Measurements from ENCODE around the gene HMMR.

HMMR gene

GRCh38 chr5:163463063-163463435, 2.6 kb downstream of the HMMR start:
- H3K36me3 Mint-ChIP-seq (ENCODE audit: insufficient read depth), result peaks cover 28% of the 10 kb centered on the region
- no peaks in the 10 kb centered on the region for H3K9me3 Mint-ChIP-seq
- ATAC-seq (replicated peaks; ENCODE audit: extremely low read depth, poor library complexity, severe bottlenecking) (no peak), DNase-seq (ENCODE audit: low spot score in 2 of 2) (no peak)
- no peak overlapping the region for H3K27ac Mint-ChIP-seq (ENCODE audit: low read depth)
- no peaks in the 10 kb centered on the region for H3K27me3 Mint-ChIP-seq
- H3K4me3 Mint-ChIP-seq, result no peak overlapping the region
- H3K4me1 Mint-ChIP-seq, result peaks cover 20% of the 10 kb centered on the region

GRCh38 chr5:163467682-163468081, 7.2 kb downstream of the HMMR start:
- ATAC-seq (replicated peaks; ENCODE audit: extremely low read depth, poor library complexity, severe bottlenecking) (no peak), DNase-seq (ENCODE audit: low spot score in 2 of 2) (no peak)
- Mint-ChIP-seq H3K9me3 (no peaks in the 10 kb centered on the region), H3K27me3 (no peaks in the 10 kb centered on the region), H3K4me3 (no peak overlapping the region), H3K36me3 (ENCODE audit: insufficient read depth) (peaks cover 6% of the 10 kb centered on the region), H3K4me1 (no peaks in the 10 kb centered on the region), H3K27ac (ENCODE audit: low read depth) (no peak overlapping the region)

GRCh38 chr5:163473635-163474243, 13.3 kb downstream of the HMMR start:
- Mint-ChIP-seq H3K27ac (ENCODE audit: low read depth) (no peak overlapping the region), H3K36me3 (ENCODE audit: insufficient read depth) (peaks cover 4% of the 10 kb centered on the region), H3K27me3 (no peaks in the 10 kb centered on the region), H3K9me3 (no peaks in the 10 kb centered on the region), H3K4me1 (no peaks in the 10 kb centered on the region), H3K4me3 (no peak overlapping the region)
- peak; percentile 70 for ATAC-seq (replicated peaks; ENCODE audit: extremely low read depth, poor library complexity, severe bottlenecking)
- DNase-seq (ENCODE audit: low spot score in 2 of 2), result no peak

GRCh38 chr5:163475411-163475810, 15.0 kb downstream of the HMMR start:
- DNase-seq (ENCODE audit: low spot score in 2 of 2), result no peak
- Mint-ChIP-seq H3K4me3 (no peak overlapping the region), H3K27ac (ENCODE audit: low read depth) (no peak overlapping the region), H3K36me3 (ENCODE audit: insufficient read depth) (peaks cover 3% of the 10 kb centered on the region), H3K4me1 (no peaks in the 10 kb centered on the region), H3K27me3 (no peaks in the 10 kb centered on the region), H3K9me3 (no peaks in the 10 kb centered on the region)
- ATAC-seq (replicated peaks; ENCODE audit: extremely low read depth, poor library complexity, severe bottlenecking), result no peak

GRCh38 chr5:163478126-163478981, 17.9 kb downstream of the HMMR start:
- Mint-ChIP-seq H3K9me3 (no peaks in the 10 kb centered on the region), H3K4me3 (no peak overlapping the region), H3K27me3 (no peaks in the 10 kb centered on the region), H3K27ac (ENCODE audit: low read depth) (peak overlapping the region; percentile 7), H3K4me1 (no peaks in the 10 kb centered on the region), H3K36me3 (ENCODE audit: insufficient read depth) (peaks cover 3% of the 10 kb centered on the region)
- DNase-seq (ENCODE audit: low spot score in 2 of 2), result no peak
- ATAC-seq (replicated peaks; ENCODE audit: extremely low read depth, poor library complexity, severe bottlenecking), result no peak

GRCh38 chr5:163478982-163479271, 18.5 kb downstream of the HMMR start:
- Mint-ChIP-seq H3K27ac (ENCODE audit: low read depth) (peak overlapping the region; percentile 7), H3K4me1 (no peaks in the 10 kb centered on the region), H3K27me3 (no peaks in the 10 kb centered on the region), H3K9me3 (no peaks in the 10 kb centered on the region), H3K4me3 (no peak overlapping the region), H3K36me3 (ENCODE audit: insufficient read depth) (peaks cover 3% of the 10 kb centered on the region)
- ATAC-seq (replicated peaks; ENCODE audit: extremely low read depth, poor library complexity, severe bottlenecking) (no peak), DNase-seq (ENCODE audit: low spot score in 2 of 2) (no peak)

- Mint-ChIP-seq H3K4me3 (no peak overlapping the region), H3K27me3 (no peaks in the 10 kb centered on the region), H3K9me3 (no peaks in the 10 kb centered on the region), H3K4me1 (no peaks in the 10 kb centered on the region), H3K27ac (ENCODE audit: low read depth) (no peak overlapping the region), H3K36me3 (ENCODE audit: insufficient read depth) (peaks cover 4% of the 10 kb centered on the region)
- ATAC-seq (replicated peaks; ENCODE audit: extremely low read depth, poor library complexity, severe bottlenecking), result no peak
- no peak for DNase-seq (ENCODE audit: low spot score in 2 of 2)
Measured at GRCh38 chr5:163489055-163489744, 28.8 kb downstream of the HMMR start.

GRCh38 chr5:163489745-163490075, 29.3 kb downstream of the HMMR start:
- Mint-ChIP-seq H3K36me3 (ENCODE audit: insufficient read depth) (peaks cover 4% of the 10 kb centered on the region), H3K27me3 (no peaks in the 10 kb centered on the region), H3K4me3 (no peak overlapping the region), H3K9me3 (no peaks in the 10 kb centered on the region), H3K27ac (ENCODE audit: low read depth) (no peak overlapping the region), H3K4me1 (no peaks in the 10 kb centered on the region)
- ATAC-seq (replicated peaks; ENCODE audit: extremely low read depth, poor library complexity, severe bottlenecking) (no peak), DNase-seq (ENCODE audit: low spot score in 2 of 2) (no peak)

- DNase-seq (ENCODE audit: low spot score in 2 of 2) (no peak), ATAC-seq (replicated peaks; ENCODE audit: extremely low read depth, poor library complexity, severe bottlenecking) (no peak)
- H3K36me3 Mint-ChIP-seq (ENCODE audit: insufficient read depth), result peaks cover 3% of the 10 kb centered on the region
- no peak overlapping the region for H3K27ac Mint-ChIP-seq (ENCODE audit: low read depth)
- no peaks in the 10 kb centered on the region for H3K9me3 Mint-ChIP-seq
- no peaks in the 10 kb centered on the region for H3K27me3 Mint-ChIP-seq
- no peak overlapping the region for H3K4me3 Mint-ChIP-seq
- no peaks in the 10 kb centered on the region for H3K4me1 Mint-ChIP-seq
Measured at GRCh38 chr5:163496286-163496685, 35.9 kb downstream of the HMMR start.

- no peaks in the 10 kb centered on the region for H3K4me1 Mint-ChIP-seq
- H3K9me3 Mint-ChIP-seq, result no peaks in the 10 kb centered on the region
- H3K36me3 Mint-ChIP-seq (ENCODE audit: insufficient read depth), result peaks cover 3% of the 10 kb centered on the region
- DNase-seq (ENCODE audit: low spot score in 2 of 2) (no peak), ATAC-seq (replicated peaks; ENCODE audit: extremely low read depth, poor library complexity, severe bottlenecking) (no peak)
- no peak overlapping the region for H3K4me3 Mint-ChIP-seq
- H3K27me3 Mint-ChIP-seq, result no peaks in the 10 kb centered on the region
- no peak overlapping the region for H3K27ac Mint-ChIP-seq (ENCODE audit: low read depth)
Measured at GRCh38 chr5:163497315-163497714, 36.9 kb downstream of the HMMR start.

- DNase-seq (ENCODE audit: low spot score in 2 of 2) (no peak), ATAC-seq (replicated peaks; ENCODE audit: extremely low read depth, poor library complexity, severe bottlenecking) (no peak)
- Mint-ChIP-seq H3K4me1 (peaks cover 10% of the 10 kb centered on the region), H3K27ac (ENCODE audit: low read depth) (no peak overlapping the region), H3K27me3 (no peaks in the 10 kb centered on the region), H3K36me3 (ENCODE audit: insufficient read depth) (peaks cover 3% of the 10 kb centered on the region), H3K4me3 (no peak overlapping the region), H3K9me3 (no peaks in the 10 kb centered on the region)
Measured at GRCh38 chr5:163498886-163499285, 38.5 kb downstream of the HMMR start.

GRCh38 chr5:163502521-163502920, 42.1 kb downstream of the HMMR start:
- DNase-seq (ENCODE audit: low spot score in 2 of 2) (no peak), ATAC-seq (replicated peaks; ENCODE audit: extremely low read depth, poor library complexity, severe bottlenecking) (no peak)
- H3K27ac Mint-ChIP-seq (ENCODE audit: low read depth), result peak overlapping the region; percentile 98
- no peaks in the 10 kb centered on the region for H3K9me3 Mint-ChIP-seq
- H3K36me3 Mint-ChIP-seq (ENCODE audit: insufficient read depth), result peaks cover 24% of the 10 kb centered on the region
- H3K27me3 Mint-ChIP-seq, result no peaks in the 10 kb centered on the region
- H3K4me1 Mint-ChIP-seq, result peaks cover 40% of the 10 kb centered on the region
- H3K4me3 Mint-ChIP-seq, result peak overlapping the region; percentile 98
